Mesendoderm (in vitro differentiated cells): ENCODE measurements around the gene FGF5.

Experiments used
- DNase-seq: peaks from one replicate; pipeline ENCODE4 v3.0.0; 2013
- H2AK5ac ChIP-seq: 2 replicates; pipeline ENCODE4 v1.6.1; 2013; ENCODE audit warnings: low read length, inconsistent platforms
- H2BK120ac ChIP-seq: 2 replicates; pipeline ENCODE4 v1.6.1; 2013; ENCODE audit warnings: low read depth, mild to moderate bottlenecking, low read length, moderate library complexity, mixed read lengths
- H2BK15ac ChIP-seq: replicated peaks from 2 replicates; pipeline ENCODE4 v1.6.1; 2013; ENCODE audit warnings: low read depth, mild to moderate bottlenecking, moderate library complexity
- H2BK5ac ChIP-seq: 2 replicates; pipeline ENCODE4 v1.6.1; 2013; ENCODE audit warnings: low read length, inconsistent platforms
- H3K18ac ChIP-seq: 2 replicates; pipeline ENCODE4 v1.6.1; 2013; ENCODE audit warnings: mild to moderate bottlenecking, low read length, mixed read lengths
- H3K23ac ChIP-seq: one replicate; pipeline ENCODE4 v1.6.1; 2013; ENCODE audit warnings: low read length
- H3K27ac ChIP-seq: 2 replicates; pipeline ENCODE4 v1.5.1; 2013; ENCODE audit warnings: low read depth, mild to moderate bottlenecking, inconsistent platforms, low read length, moderate library complexity
- H3K27me3 ChIP-seq: 2 replicates; pipeline ENCODE4 v1.6.1; 2013; ENCODE audit warnings: low read length, control low read depth, mild to moderate bottlenecking, inconsistent platforms; ENCODE audit not compliant: insufficient read depth, poor library complexity
- H3K36me3 ChIP-seq: 2 replicates; pipeline ENCODE4 v1.6.1; 2013; ENCODE audit warnings: low read length, inconsistent platforms; ENCODE audit not compliant: control insufficient read depth, insufficient read depth
- H3K4ac ChIP-seq: one replicate; pipeline ENCODE4 v1.6.1; 2013; ENCODE audit warnings: low read depth, mild to moderate bottlenecking, low read length, moderate library complexity
- H3K4me1 ChIP-seq: 2 replicates; pipeline ENCODE4 v1.6.1; 2013; ENCODE audit warnings: low read depth, low read length, inconsistent platforms; ENCODE audit not compliant: control insufficient read depth
- H3K4me2 ChIP-seq: 2 replicates; pipeline ENCODE4 v1.6.1; 2013; ENCODE audit warnings: low read length
- H3K4me3 ChIP-seq: 2 replicates; pipeline ENCODE4 v1.5.1; 2013; ENCODE audit warnings: mild to moderate bottlenecking, low read length
- H3K56ac ChIP-seq: one replicate; pipeline ENCODE4 v1.6.1; 2013; ENCODE audit warnings: low read length
- H3K79me1 ChIP-seq: 2 replicates; pipeline ENCODE4 v1.6.1; 2013; ENCODE audit warnings: low read length, inconsistent platforms
- H3K79me2 ChIP-seq: 2 replicates; pipeline ENCODE4 v1.6.1; 2013; ENCODE audit warnings: mild to moderate bottlenecking, low read length; ENCODE audit not compliant: control insufficient read depth, insufficient read depth
- H3K9ac ChIP-seq: 2 replicates; pipeline ENCODE4 v1.6.1; 2013; ENCODE audit warnings: low read length, inconsistent platforms
- H4K5ac ChIP-seq: one replicate; pipeline ENCODE4 v1.6.1; 2013; ENCODE audit warnings: low read length
- H4K8ac ChIP-seq: one replicate; pipeline ENCODE4 v1.6.1; 2013; ENCODE audit warnings: low read depth, mild to moderate bottlenecking, control low read depth, low read length, moderate library complexity
- WGBS: extraction: QIAGEN DNeasy Blood & Tissue Kit; methylation state at CpG from one replicate; pipeline ENCODE4 v1.1.7; 2013; ENCODE audit warnings: low lambda C conversion rate, missing lambda C conversion rate; ENCODE audit not compliant: insufficient coverage; ENCODE audit errors: extremely low coverage; 5-methylcytosine and 5-hydroxymethylcytosine counted together

FGF5 gene

DNA sequence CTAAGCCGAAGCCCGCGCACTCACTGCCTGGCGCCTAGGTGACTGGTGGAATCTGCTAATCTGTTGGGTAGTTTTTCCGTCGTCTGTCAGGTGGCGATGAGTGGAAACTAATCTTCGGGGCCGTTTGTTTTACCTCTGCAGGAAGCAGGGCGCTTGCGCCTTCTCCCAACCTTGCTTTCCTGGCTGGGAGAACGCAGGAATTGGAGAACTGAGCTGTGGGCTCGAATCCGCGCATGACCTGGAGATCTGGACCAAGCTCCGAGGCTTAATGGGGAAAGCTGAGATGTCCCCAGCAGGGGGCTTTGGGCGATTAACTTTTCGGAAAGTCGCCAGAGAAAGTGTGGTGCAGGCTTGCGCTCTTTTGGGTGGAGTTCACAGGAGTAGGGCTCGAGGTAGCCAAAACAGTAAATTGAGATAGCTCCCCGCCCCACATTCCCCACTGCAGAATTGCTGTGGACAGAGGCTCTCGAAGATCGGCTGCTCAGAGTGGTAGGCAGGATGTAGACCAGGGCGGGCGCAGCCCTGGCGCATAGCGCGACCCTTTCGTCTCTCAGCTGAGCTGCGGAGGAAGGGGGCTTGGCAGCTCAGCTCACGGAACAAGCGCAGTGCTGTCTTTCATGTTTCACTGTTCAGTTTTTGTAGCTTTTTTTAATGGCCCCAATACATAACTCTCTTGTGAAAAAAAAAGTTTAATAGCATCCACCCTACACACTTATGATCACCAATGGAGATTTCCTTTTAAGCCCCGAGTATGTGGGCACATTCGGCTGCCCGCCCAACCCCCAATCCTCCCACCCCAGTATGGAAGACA lies 2.7 kb upstream of the FGF5 start:
- H3K23ac ChIP-seq = no peak overlapping the region
- no peak overlapping the region for H2AK5ac ChIP-seq
- peaks cover 52% of the 10 kb centered on the region for H3K27me3 ChIP-seq
- H4K8ac ChIP-seq = no peak overlapping the region
- H3K36me3 ChIP-seq = no peaks in the 10 kb centered on the region
- H3K79me2 ChIP-seq = no peaks in the 10 kb centered on the region
- no peak overlapping the region for H2BK15ac ChIP-seq
- peak; percentile 73 for DNase-seq
- no peak overlapping the region for H3K4me3 ChIP-seq
- WGBS = no CpG with 5 or more reads among the region's 36 CpGs
- no peak overlapping the region for H2BK5ac ChIP-seq
- H2BK120ac ChIP-seq = no peak overlapping the region
- H3K9ac ChIP-seq = no peak overlapping the region
- peak overlapping the region; percentile 28 for H3K4me2 ChIP-seq
- no peak overlapping the region for H4K5ac ChIP-seq
- H3K4me1 ChIP-seq = peaks cover 7% of the 10 kb centered on the region
- H3K4ac ChIP-seq = no peak overlapping the region
- H3K79me1 ChIP-seq = no peaks in the 10 kb centered on the region
- H3K27ac ChIP-seq = no peak overlapping the region
- peak overlapping the region; percentile 39 for H3K56ac ChIP-seq
- no peak overlapping the region for H3K18ac ChIP-seq

DNA sequence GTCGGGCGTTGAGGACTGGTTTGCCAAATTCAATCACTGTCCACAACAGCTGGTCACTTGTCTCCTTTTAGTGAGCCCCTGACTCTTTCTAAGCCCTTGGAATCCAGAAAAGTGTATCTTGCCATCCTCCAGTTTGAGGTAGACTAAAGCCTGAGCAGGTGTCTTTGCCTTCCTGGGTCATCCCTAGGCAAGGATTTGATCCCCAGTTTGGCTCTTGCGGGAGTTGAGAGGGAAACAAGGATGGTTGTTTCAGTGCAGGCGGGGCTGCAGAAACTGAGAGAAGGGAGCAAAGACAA lies 2.2 kb upstream of the FGF5 start:
- no peak overlapping the region for H3K9ac ChIP-seq
- H3K27me3 ChIP-seq = peaks cover 57% of the 10 kb centered on the region
- H3K36me3 ChIP-seq = no peaks in the 10 kb centered on the region
- H3K4ac ChIP-seq = no peak overlapping the region
- no peak overlapping the region for H2AK5ac ChIP-seq
- no CpG with 5 or more reads among the region's 4 CpGs for WGBS
- H4K8ac ChIP-seq = no peak overlapping the region
- H3K4me3 ChIP-seq = no peak overlapping the region
- no peak for DNase-seq
- no peak overlapping the region for H3K4me2 ChIP-seq
- H3K79me2 ChIP-seq = no peaks in the 10 kb centered on the region
- H3K79me1 ChIP-seq = no peaks in the 10 kb centered on the region
- no peak overlapping the region for H3K27ac ChIP-seq
- no peak overlapping the region for H2BK15ac ChIP-seq
- peaks cover 7% of the 10 kb centered on the region for H3K4me1 ChIP-seq
- no peak overlapping the region for H3K23ac ChIP-seq
- H2BK5ac ChIP-seq = no peak overlapping the region
- no peak overlapping the region for H3K56ac ChIP-seq
- no peak overlapping the region for H2BK120ac ChIP-seq
- H4K5ac ChIP-seq = no peak overlapping the region
- no peak overlapping the region for H3K18ac ChIP-seq

DNA sequence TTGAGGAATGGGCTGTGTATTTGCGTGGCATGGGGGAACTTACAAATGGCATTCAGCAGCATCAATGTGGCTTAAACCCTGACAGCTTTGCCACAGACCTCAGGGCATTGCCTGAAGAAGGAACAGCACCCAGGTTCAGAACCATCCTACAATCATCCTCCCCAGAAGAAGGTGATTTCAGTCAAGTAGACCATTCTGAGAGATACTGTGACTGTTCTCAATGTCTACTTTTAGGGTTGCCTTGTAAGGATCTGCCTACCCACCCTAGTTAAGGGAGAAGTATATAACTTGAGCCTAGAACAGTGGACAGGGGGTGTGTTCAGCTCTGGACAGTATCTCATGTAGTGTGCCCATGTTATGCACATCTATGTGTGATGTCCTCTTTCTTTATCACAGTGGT lies 1.6 kb upstream of the FGF5 start:
- no peak overlapping the region for H2AK5ac ChIP-seq
- no peak for DNase-seq
- H3K36me3 ChIP-seq = no peaks in the 10 kb centered on the region
- H2BK5ac ChIP-seq = no peak overlapping the region
- H4K5ac ChIP-seq = no peak overlapping the region
- no peak overlapping the region for H3K23ac ChIP-seq
- no peak overlapping the region for H3K27ac ChIP-seq
- H2BK15ac ChIP-seq = no peak overlapping the region
- H3K18ac ChIP-seq = no peak overlapping the region
- H3K4me3 ChIP-seq = no peak overlapping the region
- no CpG with 5 or more reads among the region's 1 CpG for WGBS
- no peak overlapping the region for H3K4ac ChIP-seq
- H3K9ac ChIP-seq = no peak overlapping the region
- no peaks in the 10 kb centered on the region for H3K79me1 ChIP-seq
- no peak overlapping the region for H2BK120ac ChIP-seq
- H3K56ac ChIP-seq = no peak overlapping the region
- no peaks in the 10 kb centered on the region for H3K79me2 ChIP-seq
- H3K4me2 ChIP-seq = no peak overlapping the region
- H3K27me3 ChIP-seq = peaks cover 58% of the 10 kb centered on the region
- H4K8ac ChIP-seq = no peak overlapping the region
- H3K4me1 ChIP-seq = peaks cover 7% of the 10 kb centered on the region

DNA sequence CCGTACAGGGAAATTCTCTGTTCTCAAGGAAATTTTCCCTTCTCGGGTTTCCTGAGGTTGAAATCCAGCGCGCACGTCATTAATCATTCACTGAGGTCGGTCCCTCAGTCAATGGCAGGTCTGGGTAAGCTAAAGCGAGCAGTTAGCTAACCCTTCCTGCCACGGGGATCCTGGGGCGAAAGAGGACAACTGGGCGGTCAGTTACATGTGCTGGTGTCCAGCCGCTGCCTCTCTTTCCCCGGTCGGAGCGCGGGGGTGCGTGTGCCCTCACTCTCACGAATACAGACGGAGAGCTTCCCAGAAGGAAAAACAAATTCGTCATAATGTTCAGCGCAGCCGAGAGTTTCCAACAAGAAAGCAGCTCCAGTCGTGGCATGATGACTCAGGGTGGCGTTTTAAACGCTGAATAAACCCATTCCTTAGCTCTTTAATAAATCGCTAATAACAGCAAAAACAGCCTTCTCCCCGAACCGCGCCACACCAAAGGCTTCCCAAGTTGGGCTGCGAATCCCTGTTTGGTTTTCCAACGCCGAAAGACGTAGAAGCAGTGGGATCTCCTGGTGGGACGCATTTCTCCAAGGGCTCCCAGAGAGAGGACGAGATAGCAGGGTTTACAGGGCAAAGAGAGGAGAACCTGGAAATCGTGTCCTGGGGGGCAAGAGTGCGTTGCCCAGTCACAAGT lies 752 bp upstream of the FGF5 start:
- H4K8ac ChIP-seq = no peak overlapping the region
- no peak overlapping the region for H2BK15ac ChIP-seq
- no peak overlapping the region for H2BK5ac ChIP-seq
- H3K9ac ChIP-seq = peak overlapping the region; percentile 20
- no peak overlapping the region for H3K18ac ChIP-seq
- no peaks in the 10 kb centered on the region for H3K79me2 ChIP-seq
- H3K36me3 ChIP-seq = no peaks in the 10 kb centered on the region
- no CpG with 5 or more reads among the region's 36 CpGs for WGBS
- peak; percentile 30 for DNase-seq
- H3K27me3 ChIP-seq = peaks cover 60% of the 10 kb centered on the region
- H2AK5ac ChIP-seq = no peak overlapping the region
- peak overlapping the region; percentile 54 for H3K56ac ChIP-seq
- H3K23ac ChIP-seq = peak overlapping the region; percentile 48
- no peaks in the 10 kb centered on the region for H3K79me1 ChIP-seq
- H3K27ac ChIP-seq = no peak overlapping the region
- H4K5ac ChIP-seq = no peak overlapping the region
- no peak overlapping the region for H3K4me3 ChIP-seq
- H3K4me2 ChIP-seq = peak overlapping the region; percentile 68
- H3K4ac ChIP-seq = no peak overlapping the region
- peaks cover 7% of the 10 kb centered on the region for H3K4me1 ChIP-seq
- no peak overlapping the region for H2BK120ac ChIP-seq

DNA sequence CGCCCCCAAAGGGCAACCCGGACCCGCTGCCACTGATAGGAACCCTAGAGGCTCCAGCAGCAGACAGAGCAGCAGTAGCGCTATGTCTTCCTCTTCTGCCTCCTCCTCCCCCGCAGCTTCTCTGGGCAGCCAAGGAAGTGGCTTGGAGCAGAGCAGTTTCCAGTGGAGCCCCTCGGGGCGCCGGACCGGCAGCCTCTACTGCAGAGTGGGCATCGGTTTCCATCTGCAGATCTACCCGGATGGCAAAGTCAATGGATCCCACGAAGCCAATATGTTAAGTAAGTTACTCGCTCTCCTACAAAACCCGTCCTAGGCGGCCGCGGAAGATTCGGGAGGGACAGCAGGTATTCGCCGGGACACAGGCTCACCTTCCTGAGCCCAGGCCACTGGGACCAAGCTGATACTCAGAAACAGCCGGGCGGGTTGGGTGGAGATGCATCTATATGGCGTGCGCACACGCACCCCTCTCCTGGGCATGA lies 477 bp downstream of the FGF5 start:
- peak; percentile 50 for DNase-seq
- peaks cover 7% of the 10 kb centered on the region for H3K4me1 ChIP-seq
- H2AK5ac ChIP-seq = no peak overlapping the region
- no peak overlapping the region for H3K27ac ChIP-seq
- H2BK120ac ChIP-seq = no peak overlapping the region
- peak overlapping the region; percentile 13 for H3K4me3 ChIP-seq
- H4K5ac ChIP-seq = no peak overlapping the region
- H3K36me3 ChIP-seq = no peaks in the 10 kb centered on the region
- H3K56ac ChIP-seq = no peak overlapping the region
- WGBS = no CpG with 5 or more reads among the region's 25 CpGs
- H3K4ac ChIP-seq = no peak overlapping the region
- H2BK15ac ChIP-seq = no peak overlapping the region
- H3K79me2 ChIP-seq = no peaks in the 10 kb centered on the region
- H3K9ac ChIP-seq = no peak overlapping the region
- H3K79me1 ChIP-seq = no peaks in the 10 kb centered on the region
- peaks cover 58% of the 10 kb centered on the region for H3K27me3 ChIP-seq
- peak overlapping the region; percentile 68 for H3K4me2 ChIP-seq
- H3K23ac ChIP-seq = no peak overlapping the region
- no peak overlapping the region for H3K18ac ChIP-seq
- H2BK5ac ChIP-seq = no peak overlapping the region
- H4K8ac ChIP-seq = no peak overlapping the region
